GM18498 (cell line): ENCODE measurements around the gene TLR8.
"Not testable (repeated sequence)": the region's sequence is repeated elsewhere in the genome, so short reads cannot be mapped to it uniquely, and the experiment has no call there.

ENCODE experiments used
- ATAC-seq: cut with Tn5 transposase; IDR thresholded peaks from one replicate; pipeline ENCODE4 v1.9.1; 2021; ENCODE audit warnings: mild to moderate bottlenecking, moderate library complexity; ENCODE audit not compliant: unreplicated experiment

Gene TLR8

DNA sequence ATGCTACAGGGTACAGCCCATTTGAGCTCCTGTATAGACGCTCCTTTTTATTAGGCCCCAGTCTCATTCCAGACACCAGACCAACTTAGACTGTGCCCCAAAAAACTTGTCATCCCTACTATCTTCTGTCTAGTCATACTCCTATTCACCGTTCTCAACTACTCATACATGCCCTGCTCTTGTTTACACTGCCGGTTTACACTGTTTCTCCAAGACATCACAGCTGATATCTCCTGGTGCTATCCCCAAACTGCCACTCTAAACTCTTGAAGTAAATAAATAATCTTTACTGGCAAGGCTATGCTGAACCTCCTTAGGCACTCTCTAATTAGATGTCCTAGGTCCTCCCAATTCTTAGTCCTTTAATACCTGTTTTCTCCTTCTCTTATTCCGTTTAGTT, 38.0 kb downstream of the TLR8 start:
- not testable (repeated sequence) for ATAC-seq

DNA sequence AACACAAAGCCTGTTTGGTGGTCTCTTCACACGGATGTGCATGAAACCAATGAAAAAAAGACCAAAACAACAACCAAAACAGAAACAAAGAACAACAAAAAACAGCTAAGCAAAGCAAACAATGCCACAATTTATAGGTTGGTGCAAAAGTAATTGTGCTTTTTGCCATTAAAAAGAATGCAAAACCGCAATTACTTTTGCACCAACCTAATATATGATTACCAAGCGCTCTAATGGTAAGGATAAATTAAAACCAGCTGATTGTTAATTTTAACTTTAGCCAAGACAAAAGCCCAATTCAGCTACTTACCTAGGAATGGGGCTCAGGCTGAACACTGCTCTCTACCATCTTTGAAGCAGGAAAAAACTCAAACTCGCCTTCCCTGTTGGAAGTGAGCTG, 39.1 kb downstream of the TLR8 start:
- no peak for ATAC-seq

DNA sequence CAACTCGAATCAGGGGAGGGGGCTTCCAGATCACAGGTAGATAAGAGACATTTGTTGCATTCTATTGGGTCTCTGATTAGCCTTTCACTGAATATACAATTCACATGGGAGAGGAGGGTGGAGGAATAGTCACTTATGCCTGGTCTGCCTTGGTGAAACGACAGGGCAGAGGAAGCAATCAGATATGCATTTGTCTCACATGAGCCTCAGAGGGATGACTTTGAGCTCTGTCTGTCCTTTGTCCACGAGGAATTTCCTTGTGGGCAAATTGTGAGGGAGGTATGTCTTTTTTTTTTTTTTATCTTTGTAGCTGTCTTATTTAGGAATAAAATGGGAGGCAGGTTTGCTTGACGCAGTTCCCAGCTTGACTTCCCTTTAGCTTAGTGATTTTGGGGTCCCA, 40.0 kb downstream of the TLR8 start:
- ATAC-seq = no peak

DNA sequence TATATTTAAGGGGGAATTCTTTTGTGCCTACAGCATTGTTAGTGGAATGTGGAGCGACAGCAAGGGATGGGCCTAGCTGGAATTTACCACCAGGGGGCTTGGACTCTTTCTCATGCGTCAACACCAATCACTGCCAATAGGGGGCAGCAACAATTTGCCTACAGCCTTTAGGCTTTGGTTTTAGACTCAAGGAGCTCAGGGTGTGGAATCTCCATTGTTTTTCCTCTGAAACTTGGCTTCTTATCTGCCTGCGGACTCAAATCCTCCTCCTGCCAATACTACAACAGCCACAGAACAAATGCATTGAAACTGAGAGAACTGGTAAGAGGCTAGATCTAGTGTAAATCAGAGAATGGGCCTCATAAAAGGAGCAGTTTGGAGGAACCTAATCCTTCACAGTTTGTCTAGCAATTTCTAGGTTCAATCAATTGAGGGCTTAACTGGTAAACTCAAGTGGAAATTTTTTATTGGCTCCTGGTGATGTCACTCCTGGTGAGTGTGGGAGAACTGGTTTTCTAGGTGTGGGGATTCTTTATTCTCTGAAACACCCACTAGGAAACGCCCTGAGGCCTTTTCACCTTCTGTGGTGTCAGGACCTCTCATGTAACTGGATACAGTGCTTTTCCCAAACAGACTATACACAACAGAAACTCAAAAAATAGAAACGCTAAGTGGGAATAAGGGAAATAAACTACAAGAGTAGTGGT, 40.6 kb downstream of the TLR8 start:
- ATAC-seq = no peak

DNA sequence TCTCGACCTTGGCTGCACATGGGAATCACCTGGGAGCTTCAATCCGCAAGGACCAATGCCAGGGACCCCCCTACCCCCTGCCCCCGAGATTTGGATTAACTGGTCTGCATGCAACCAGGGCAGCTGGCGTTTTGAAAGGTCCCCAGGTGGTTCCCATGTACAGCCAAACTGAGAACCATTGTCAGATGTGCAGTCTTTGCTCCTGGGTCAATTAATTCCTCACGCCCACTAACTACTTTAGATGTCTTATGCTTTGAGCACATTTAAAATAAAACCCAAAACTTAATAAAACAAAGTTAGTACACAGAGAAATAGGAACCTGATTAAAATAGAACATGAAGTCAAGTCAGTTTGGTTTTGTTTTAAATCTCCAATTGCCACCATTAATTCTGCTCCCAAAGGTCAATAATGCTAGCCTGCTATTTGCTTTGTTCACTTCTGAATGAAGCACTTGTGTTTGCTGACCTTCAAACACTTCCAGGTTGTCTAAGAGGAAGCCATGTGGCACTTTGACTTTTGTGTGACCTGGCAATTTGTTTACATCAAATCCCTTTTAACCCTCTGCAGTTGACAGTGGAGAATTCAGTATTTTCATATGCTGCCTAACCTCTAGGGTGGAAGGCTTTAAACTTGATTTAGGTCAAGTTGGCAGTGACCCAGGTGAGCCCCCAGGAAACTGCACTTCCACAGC, 41.3 kb downstream of the TLR8 start:
- ATAC-seq = no peak

DNA sequence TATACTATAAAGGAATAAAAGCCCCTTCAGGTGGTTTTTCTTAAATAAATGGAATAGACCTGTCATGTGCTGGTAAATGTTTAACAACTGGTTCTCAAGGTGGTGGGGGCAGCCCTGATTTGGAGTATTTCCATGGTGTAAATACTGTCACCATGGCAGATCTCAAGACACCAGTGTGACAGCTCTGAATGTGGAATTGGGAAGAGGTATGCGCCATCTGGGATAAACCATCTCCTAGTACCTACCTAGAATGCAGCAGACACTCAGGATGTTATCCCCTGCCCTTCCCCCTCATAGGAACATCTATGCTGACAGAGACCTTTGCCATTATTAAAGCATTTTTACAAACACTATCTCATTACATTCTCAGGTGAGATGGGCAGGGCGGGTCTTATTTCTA, 42.1 kb downstream of the TLR8 start:
- no peak for ATAC-seq

DNA sequence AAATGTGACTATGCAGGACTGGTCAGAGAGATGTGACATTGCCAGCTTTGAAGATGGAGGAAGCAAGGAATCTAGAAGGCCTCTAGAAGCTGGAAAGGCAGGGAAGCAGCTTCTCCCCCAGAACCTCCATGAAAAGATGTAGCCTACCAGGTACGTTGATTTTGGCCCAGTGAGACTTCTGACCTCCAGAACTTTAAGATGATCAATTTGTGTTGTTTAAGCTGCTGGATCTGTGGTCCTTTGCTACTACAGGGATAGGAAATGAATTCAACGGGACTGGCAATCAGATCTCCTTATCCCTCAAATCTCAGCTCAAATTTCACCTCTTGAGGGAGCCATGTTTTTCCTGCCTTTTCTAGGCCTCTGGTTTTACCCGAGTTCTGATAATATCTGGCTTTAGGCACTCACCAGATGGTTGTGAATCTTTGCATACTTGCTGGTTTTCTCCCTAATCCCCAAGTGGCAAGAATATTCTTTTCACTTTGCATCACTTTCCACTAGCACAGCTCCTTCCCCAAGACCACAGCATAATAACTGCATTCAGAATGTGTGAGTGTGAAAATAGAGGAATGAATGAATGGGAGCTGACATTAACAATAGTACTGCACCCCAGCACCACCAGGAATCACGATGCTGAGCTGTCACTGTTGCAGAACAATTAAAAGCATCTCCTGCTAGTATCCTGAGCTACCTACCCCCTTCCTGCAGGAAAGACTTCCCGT, 42.9 kb downstream of the TLR8 start:
- ATAC-seq = no peak

DNA sequence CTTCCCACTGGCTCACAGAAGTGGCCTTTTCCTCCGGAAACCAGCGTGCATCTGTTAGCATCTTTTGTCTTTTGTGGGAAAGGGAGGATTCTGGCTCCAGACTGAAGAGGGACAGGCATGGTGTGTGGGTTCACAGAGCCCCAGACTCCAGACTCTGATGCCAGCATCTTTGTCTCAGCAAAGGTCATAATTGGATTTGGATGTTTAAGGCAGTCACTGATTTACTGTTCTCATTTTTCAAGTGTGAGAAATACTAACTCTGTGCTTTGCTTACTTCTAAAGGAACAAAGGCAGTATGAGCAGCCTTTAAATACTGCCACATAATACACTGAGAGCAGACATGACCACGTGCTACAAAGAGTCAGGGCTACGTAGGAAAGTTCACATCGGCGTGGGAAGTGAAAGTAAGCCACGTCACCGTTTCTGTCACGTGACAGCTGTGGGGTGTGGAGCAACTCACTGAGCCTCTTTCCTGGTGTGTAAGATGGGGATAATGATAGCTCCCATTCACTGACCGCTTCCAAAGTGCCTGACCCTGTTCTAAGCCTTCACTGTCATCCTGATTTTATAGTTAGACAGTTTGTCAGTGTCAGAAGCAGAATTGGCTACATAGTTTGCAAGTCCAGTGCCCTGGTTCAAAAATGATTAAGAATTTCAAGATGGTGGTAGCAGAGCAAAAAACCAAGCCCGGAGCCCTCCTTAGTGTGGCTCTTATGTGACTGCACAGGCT, 43.7 kb downstream of the TLR8 start:
- peak; percentile 55 for ATAC-seq

DNA sequence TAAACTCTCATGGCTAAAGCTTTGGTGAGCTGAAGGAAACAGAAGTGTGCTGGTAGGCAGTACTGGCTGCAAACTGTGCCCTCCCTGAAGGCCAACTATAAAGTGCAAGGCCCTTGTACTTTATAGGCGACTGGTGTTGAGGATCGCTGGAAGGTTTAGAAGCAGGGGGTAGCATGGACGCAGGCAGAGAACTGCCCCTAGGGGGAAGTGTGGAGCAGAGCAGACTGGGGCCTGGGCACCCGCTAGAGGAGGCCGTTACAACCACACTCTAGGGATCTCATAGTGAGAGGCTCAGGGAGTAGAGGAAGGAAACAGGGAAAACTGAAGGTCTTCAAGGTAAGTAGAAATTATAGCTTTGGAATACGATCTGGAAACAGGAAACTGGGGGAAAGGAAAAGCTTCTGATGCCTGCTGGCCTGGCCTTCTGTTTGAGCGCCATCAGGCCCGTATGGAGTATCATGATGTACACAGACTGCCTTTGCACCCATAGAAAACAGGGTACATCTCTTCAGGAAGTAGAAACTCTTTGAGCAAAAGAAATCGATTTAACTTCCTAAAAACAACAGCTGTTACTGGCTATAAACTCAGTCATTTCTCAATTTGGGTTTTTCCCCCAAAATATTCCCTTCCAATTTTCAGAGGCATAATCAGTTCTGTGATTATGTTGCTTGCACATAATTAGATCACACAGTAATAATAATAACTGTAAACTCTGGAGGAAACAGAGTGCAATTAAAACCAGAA, 44.6 kb downstream of the TLR8 start:
- ATAC-seq = peak; percentile 63

DNA sequence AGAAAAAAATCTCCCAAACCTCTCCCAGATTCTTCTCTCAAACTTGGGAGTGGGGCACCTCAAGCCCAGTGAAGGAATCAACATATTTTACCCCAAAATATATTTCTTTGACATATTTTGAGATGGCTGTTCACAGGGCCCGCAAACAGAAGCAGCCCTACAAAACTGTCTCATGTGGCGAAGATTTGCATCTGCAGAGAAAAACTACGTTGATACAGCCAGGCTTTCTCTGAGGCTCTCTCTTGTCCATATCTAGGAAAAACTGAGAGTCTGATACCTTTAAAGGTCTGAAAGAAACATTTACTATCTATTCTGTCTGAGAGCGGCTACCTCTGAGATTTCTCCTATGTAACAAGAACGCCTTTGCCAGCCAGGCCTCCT, 45.2 kb downstream of the TLR8 start:
- ATAC-seq = no peak

DNA sequence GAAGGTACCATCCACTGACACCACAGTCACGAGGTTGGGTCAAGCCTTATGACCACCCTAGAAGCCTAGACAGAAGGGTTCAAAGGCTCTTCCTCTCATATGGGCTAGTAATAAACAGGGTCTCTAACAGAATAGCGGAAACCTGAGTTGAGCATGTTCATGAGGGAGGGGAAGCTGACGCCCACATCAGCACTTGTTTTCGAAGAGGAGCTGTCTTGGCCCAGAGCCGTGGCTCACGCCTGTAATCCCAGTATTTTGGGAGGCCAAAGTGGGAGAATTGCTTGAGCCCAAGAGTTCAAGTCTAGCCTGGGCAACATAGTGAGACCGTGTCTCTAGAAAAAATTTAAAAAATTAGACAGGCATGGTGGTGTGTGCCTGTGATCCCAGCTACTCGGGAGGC, 47.0 kb downstream of the TLR8 start:
- no peak for ATAC-seq

DNA sequence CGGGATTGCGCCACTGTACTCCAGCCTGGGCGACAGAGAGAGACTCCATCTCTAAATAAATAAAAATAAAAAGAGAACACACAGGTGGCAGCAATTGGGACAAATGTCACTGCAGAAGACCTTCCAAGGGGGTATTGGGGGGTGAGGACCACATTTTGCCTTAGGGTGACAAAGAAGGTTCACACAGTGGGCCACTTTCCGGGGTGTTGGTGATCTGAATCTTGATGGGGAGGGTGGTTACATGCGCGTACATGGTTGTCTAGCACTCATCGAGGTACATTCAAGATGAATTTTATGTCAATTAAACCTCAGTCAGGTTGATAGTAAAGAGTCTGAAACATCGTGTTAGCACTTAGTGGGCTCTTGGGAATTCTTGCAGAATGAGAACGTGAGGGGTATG, 48.0 kb downstream of the TLR8 start:
- ATAC-seq = no peak

DNA sequence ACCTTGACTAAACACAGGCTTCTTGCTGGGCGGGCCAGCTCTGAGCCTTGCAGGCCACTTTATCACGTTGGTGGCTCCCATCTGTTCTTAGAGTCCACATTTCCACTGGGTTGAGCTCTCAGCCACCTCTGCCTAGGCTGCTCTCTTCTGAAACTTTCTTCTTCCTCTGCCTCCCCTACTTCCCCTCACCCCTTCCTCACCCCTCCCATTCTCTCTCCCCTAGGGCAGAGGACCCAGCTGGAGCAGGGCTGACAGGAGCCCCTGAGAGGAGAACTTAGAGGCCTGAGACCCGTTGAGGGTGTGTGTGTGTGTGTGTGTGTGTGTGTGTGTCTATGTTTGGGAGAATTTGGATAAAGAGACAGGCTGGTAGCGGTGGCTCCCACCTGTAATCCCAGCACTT, 48.6 kb downstream of the TLR8 start:
- ATAC-seq = no peak

DNA sequence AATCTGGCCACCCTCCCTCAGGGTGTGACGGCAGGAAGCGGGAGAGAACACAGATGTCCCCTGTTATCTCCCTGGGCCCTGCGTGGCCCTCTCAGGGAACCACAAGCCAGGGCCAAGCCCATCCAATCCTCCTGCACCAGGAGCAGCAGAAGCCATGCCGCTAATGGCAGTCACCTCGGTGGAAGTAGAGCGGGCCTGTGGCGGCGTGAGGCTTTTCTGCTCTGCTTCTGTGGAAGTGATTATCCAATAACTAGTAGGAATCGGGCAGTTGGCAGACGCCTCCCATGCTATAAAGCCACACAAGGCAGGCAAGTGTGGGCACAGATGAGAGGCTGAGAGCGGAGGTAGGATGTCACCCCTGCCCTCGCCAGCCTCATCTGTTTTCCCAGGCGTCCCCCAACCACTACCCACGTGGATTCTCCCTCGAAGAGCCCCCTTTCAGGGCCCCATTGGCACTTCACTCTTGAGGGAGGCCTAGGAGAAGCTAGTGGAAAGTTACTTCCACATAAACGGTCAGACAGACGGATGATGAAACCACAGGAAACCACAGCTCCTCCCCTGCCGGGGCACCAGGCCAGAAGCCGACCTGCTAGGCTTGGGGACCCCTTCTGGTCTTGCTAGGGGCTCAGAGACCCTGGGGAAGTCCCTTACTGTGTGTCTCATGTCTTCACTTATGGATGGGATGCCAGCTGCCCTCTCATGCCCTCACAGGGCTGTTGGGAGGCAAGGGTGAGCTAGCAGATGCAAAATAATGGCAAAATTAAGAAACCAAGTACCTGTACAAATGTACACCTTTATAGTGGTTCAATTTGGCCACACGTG, 49.7 kb downstream of the TLR8 start:
- ATAC-seq = peak; percentile 41

DNA sequence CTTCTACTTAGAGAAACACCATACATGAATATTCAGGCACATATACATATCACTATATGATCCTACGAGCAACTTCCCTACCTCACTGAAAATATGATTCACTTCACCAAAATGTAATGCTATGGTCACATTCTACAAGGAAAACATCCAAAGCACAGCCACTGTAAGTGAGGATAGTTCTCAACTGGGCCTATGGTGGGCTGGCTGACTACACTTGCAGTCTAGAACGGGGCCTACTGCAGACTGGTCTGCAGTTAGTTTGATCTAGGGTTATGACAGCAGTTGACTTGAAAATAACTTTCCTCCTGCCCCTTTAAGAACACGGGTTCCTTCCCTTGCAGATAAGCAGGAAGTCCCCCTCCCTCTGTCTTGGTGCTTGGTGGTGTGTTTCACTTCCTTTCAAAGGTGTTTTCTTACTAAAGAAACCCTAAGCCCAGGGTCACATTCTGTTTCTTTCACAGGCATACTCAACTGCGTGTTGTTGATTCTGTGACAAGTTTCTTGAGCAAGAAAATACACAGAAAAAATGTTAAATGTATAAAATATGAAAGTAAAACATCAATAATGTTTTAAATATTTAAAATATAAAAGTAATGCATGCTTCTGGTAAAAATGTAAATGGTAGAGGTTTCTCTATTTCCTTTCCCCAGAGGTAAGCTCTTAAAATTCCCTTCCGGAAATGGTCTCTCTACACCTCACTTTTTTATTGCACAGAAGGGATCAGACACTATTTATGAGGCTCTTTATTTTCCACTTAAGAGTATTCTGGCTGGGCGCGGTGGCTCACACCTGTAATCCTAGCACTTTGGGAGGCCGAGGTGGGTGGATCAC, 50.5 kb downstream of the TLR8 start:
- peak; percentile 70 for ATAC-seq

DNA sequence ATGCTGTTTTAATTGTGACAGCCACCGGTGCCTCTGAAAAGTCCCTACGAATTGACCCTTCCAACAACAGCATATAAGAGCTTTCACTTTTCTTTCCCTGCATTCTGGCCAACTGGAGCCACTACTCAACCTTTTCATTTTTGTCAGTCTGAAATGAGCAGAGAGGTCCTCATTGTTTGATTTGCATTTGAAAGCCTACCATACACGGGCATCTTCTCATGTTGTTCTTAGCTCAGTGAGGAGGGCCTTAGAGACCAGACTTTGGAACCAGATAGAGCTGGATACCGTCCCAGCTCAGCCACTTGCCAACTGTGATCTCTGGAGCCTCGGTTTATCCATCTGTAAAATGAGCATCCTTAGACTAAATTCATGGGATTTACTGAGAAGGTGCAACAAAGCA, 51.6 kb downstream of the TLR8 start:
- ATAC-seq = no peak

DNA sequence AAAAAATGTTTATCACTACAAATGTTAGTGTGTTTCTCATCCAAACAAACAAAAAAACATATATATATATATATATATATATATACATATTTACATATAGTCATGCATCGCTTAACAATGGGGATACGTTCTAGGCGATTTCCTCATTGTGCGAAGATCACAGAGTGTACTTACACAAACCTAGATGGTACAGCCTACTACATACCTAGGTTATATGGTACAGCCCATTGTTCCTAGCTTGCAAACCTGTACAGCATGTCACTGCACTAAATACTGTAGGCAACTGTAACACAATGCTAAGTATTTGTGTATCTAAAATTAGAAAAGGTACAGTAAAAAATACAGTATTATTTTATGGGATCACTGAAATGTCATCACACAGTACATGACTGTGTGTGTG, 52.0 kb downstream of the TLR8 start:
- ATAC-seq = no peak

DNA sequence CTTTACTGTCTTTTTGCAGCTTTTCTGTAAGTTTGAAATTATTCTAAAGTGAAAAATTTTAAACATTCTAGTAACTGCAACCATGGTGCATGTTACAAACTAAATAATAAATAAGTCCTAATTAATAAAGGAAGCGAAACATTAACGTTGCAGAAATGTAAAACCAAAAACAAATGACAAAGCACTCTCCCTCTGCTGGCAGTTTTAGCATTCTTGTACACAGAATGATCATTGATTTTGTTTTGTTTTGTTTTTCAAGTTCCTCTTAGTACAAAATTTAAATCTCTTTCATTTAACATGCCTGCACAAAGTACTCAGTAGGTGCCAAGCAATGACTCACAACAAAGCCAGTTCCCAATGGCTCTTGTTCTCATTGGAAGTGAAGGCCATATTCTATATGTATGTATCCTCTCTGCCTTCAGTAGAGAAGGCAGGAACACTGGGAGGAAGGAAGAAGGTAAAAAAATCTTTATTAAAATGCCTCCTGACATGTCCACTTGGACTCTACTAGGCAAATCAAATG, 54.8 kb downstream of the TLR8 start:
- no peak for ATAC-seq

DNA sequence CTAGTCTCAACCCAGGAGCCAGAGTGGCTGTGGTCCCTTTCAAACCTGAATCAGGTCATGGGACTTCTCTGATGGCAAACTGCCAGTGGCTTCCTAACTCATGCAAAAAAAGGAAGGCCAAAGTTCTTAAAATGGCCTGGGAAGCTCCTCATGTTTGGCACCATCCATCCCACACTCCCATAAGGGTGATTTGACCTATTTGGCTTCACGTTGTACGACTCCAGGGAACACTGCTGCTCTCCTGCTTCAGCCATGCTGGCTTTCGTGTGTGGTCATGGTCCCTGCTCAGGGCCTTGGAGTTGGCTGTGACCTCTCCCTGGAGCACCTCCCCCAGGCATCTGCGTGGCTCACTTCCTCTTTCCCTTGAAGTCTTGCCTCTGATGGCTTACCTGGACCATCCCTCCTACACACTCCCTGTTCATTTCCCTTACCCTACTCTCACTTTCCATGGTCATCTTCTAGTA, 55.7 kb downstream of the TLR8 start:
- ATAC-seq = no peak
